ENCODE results near the gene GDF7. TPM values are rescaled to one million over a fixed set of nuclear protein-coding genes. Genes with fewer than 3 reads are reported as not detected.

Gene GDF7
- total and polyA plus RNA-seq, 4 donors, result 0.89 to 7.2 (median 3.3) TPM

DNA sequence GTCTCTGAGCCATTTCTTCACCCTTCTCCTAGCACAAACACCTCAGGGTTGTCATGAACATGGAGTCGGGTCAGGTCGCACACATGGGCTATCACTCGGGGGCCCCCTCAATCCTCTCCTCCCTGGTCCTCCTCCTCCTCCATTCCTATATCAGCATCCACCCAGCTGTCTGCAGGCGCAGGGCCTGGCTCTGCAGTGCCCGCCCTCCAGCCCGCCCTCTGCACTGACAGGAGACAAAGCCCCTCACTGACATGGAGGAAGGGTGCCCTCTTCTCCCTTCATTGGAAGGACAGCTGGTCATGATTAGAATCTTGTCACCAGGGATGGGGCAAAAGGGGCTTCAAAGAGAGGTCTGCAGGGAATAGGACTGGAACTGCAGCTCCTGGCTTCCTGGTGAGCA is 37.8 kb upstream of the GDF7 start:
- DNase-seq (ENCODE audit: low spot score), result no peak
- H3K9ac ChIP-seq (ENCODE audit: low read depth in 1 of 2, low read length in 2 of 2), result no peak overlapping the region
- no peaks in the 10 kb centered on the region for H3K9me3 ChIP-seq (ENCODE audit: control insufficient read depth in 4 of 4, low read length in 3 of 4)
- peaks cover 0 to 8% (median 4%) of the 10 kb centered on the region in 4 donors for H3K4me1 ChIP-seq (ENCODE audit: control insufficient read depth in 4 of 4, insufficient read depth in 4 of 4, low read length in 3 of 4)
- no peak overlapping the region for H3K27ac ChIP-seq (ENCODE audit: low read depth in 1 of 2, low read length in 2 of 2)
- no peaks in the 10 kb centered on the region for H3K27me3 ChIP-seq (ENCODE audit: control insufficient read depth in 4 of 4, insufficient read depth in 4 of 4, low read length in 3 of 4)
- no peak overlapping the region for H3K4me3 ChIP-seq (ENCODE audit: low read depth in 1 of 3, low read length in 3 of 3)
- WGBS, result 95% methylated on average over 6 of the region's 6 CpGs
- no peak for TF ChIP-seq NR2F2 (IDR thresholded peaks at IDR 0.05)
- TF ChIP-seq TAF1 (conservative IDR thresholded peaks at IDR 0.05), result no peak
- TF ChIP-seq CTCF (IDR thresholded peaks at IDR 0.05; ENCODE audit: low read depth, low read length, missing input control), result no peak
- TF ChIP-seq SP1 (IDR thresholded peaks at IDR 0.05), result no peak
- no peak for TF ChIP-seq HNF4G (IDR thresholded peaks at IDR 0.05)
- no peak for TF ChIP-seq HNF4A (conservative IDR thresholded peaks at IDR 0.05)
- TF ChIP-seq JUND (IDR thresholded peaks at IDR 0.05), result no peak
- no peak for TF ChIP-seq RXRA (IDR thresholded peaks at IDR 0.05)
- no peak for TF ChIP-seq FOXA1 (IDR thresholded peaks at IDR 0.05)
- no peak for TF ChIP-seq FOXA2 (IDR thresholded peaks at IDR 0.05)
- no peak for TF ChIP-seq ATF3 (IDR thresholded peaks at IDR 0.05)
- TF ChIP-seq, protein P1, sequence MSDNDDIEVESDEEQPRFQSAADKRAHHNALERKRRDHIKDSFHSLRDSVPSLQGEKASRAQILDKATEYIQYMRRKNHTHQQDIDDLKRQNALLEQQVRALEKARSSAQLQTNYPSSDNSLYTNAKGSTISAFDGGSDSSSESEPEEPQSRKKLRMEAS (IDR thresholded peaks at IDR 0.05), result no peak
- TF ChIP-seq EGR1 (IDR thresholded peaks at IDR 0.05; ENCODE audit: low read depth in 2 of 2), result no peak
- TF ChIP-seq, protein P2, sequence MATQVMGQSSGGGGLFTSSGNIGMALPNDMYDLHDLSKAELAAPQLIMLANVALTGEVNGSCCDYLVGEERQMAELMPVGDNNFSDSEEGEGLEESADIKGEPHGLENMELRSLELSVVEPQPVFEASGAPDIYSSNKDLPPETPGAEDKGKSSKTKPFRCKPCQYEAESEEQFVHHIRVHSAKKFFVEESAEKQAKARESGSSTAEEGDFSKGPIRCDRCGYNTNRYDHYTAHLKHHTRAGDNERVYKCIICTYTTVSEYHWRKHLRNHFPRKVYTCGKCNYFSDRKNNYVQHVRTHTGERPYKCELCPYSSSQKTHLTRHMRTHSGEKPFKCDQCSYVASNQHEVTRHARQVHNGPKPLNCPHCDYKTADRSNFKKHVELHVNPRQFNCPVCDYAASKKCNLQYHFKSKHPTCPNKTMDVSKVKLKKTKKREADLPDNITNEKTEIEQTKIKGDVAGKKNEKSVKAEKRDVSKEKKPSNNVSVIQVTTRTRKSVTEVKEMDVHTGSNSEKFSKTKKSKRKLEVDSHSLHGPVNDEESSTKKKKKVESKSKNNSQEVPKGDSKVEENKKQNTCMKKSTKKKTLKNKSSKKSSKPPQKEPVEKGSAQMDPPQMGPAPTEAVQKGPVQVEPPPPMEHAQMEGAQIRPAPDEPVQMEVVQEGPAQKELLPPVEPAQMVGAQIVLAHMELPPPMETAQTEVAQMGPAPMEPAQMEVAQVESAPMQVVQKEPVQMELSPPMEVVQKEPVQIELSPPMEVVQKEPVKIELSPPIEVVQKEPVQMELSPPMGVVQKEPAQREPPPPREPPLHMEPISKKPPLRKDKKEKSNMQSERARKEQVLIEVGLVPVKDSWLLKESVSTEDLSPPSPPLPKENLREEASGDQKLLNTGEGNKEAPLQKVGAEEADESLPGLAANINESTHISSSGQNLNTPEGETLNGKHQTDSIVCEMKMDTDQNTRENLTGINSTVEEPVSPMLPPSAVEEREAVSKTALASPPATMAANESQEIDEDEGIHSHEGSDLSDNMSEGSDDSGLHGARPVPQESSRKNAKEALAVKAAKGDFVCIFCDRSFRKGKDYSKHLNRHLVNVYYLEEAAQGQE (IDR thresholded peaks at IDR 0.05), result no peak
- TF ChIP-seq GABPA (IDR thresholded peaks at IDR 0.05 in 1 of 2, conservative IDR thresholded peaks at IDR 0.05 in 1 of 2), result no peak
- TF ChIP-seq ZBTB33 (IDR thresholded peaks at IDR 0.05), result no peak
- no peak for TF ChIP-seq YY1 (IDR thresholded peaks at IDR 0.05)
- H3K36me3 ChIP-seq (ENCODE audit: control insufficient read depth in 4 of 4, insufficient read depth in 3 of 4, low read depth in 1 of 4, low read length in 3 of 4), result peaks cover 0 to 3% (median 0%) of the 10 kb centered on the region in 4 donors
